Fibroblast of pulmonary artery (primary cell): ENCODE data around the gene BUD31.

Source experiments
- DNase-seq: peaks from one replicate; pipeline ENCODE4 v3.0.0-alpha.2; 2010; ENCODE audit warnings: low read depth
- H3K4me3 ChIP-seq: replicated peaks from 2 replicates; pipeline ENCODE4 v1.5.1; 2011; ENCODE audit warnings: low read depth, mild to moderate bottlenecking, control low read depth, low read length, moderate library complexity
- TF ChIP-seq, protein P1 (sequence below): IDR thresholded peaks from 2 replicates; pipeline ENCODE4 v1.5.1; 2011; ENCODE audit warnings: mild to moderate bottlenecking, control low read depth, low read length, inconsistent platforms; ENCODE audit errors: missing control alignments

The BUD31 gene

DNA sequence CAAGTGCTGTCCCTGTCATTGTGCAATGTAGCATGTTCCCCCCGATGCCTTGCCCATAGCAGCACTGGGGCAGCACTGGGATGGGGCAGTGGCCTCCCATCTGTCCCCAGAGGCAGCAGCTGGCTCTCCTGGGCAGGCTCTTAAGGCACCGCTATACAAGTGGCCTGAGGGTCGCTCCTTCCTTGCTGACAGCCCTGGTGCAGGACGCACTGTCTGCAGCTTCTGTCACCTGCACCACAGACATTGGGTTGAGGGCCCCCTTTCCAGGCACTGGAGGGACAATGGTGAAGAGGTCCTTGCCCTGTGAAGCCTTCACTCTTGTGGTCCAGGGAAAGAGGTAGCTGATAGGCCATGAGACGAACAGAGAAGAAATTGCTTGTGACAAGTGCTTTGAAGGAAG lies 40.6 kb downstream of the BUD31 start:
- no peak overlapping the region for H3K4me3 ChIP-seq
- TF ChIP-seq, protein P1, sequence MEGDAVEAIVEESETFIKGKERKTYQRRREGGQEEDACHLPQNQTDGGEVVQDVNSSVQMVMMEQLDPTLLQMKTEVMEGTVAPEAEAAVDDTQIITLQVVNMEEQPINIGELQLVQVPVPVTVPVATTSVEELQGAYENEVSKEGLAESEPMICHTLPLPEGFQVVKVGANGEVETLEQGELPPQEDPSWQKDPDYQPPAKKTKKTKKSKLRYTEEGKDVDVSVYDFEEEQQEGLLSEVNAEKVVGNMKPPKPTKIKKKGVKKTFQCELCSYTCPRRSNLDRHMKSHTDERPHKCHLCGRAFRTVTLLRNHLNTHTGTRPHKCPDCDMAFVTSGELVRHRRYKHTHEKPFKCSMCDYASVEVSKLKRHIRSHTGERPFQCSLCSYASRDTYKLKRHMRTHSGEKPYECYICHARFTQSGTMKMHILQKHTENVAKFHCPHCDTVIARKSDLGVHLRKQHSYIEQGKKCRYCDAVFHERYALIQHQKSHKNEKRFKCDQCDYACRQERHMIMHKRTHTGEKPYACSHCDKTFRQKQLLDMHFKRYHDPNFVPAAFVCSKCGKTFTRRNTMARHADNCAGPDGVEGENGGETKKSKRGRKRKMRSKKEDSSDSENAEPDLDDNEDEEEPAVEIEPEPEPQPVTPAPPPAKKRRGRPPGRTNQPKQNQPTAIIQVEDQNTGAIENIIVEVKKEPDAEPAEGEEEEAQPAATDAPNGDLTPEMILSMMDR = no peak
- DNase-seq = no peak

DNA sequence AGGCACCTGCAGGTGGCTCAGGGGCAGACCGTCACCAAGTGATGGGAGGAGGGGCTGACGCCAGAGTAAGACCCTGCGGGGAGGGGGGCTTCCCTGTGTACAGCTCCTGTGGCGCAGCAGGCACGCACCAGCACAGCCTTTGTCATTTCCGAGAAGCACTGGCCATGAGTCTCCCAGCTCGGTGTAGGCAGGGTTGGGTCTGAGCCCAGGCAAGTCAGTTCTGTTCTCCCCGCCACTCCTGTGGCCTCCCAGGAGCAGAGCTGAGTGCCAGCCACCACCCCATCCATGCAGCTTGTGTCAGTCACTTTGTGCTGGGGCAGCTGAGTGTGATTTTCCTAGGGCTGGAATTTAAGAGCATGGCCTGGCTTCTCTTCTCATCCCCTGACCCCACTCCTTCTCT lies 43.2 kb downstream of the BUD31 start:
- DNase-seq = no peak
- TF ChIP-seq, protein P1 = no peak
- no peak overlapping the region for H3K4me3 ChIP-seq

DNA sequence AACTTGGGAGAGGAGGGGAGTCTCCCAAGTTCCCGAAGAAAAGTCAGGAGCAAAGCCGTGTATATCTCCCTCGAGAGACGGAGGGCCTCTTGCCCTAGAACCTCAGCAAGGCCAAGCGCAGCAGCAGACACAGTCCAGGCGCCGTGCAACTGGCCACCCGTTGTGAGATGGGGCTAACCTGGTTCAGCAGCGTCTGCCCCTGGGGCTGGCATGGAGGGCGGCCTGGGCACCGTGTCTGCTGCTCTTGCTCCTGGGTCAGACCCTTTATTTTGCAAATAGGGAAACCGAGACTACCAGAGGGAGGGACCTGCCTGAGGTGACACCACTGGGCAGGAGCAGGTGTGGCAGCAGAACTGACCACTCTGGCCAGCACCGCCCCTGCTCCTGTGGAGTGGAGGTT lies 43.8 kb downstream of the BUD31 start:
- no peak overlapping the region for H3K4me3 ChIP-seq
- TF ChIP-seq, protein P1 = no peak

GRCh38 chr7:99453105-99453504 lies 44.3 kb downstream of the BUD31 start:
- TF ChIP-seq, protein P1 = no peak
- no peak overlapping the region for H3K4me3 ChIP-seq
- DNase-seq = no peak

More for the DNA sequence above, 43.8 kb downstream of the BUD31 start:
- no peak for DNase-seq

DNA sequence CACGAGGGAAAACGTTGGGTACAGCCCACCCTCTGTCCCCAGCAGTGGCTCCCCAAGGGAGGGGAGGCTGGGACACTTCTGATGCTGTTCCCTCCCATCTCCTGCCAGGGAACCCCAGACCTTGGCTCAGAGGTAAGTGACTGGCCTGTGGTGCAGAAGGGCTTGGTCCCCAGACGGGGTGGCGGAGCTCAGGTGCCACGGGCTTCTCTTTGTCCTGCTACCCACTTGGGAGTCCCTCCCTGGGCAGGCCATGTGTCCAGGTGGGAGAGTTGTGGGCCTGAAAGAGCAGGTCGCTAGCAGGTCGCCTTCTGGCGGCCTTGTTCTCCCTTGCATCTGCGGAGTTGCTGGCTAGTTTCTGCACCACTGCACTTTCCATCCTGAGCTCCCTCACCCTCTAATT lies 47.1 kb downstream of the BUD31 start:
- DNase-seq = no peak
- no peak overlapping the region for H3K4me3 ChIP-seq
- TF ChIP-seq, protein P1 = no peak

DNA sequence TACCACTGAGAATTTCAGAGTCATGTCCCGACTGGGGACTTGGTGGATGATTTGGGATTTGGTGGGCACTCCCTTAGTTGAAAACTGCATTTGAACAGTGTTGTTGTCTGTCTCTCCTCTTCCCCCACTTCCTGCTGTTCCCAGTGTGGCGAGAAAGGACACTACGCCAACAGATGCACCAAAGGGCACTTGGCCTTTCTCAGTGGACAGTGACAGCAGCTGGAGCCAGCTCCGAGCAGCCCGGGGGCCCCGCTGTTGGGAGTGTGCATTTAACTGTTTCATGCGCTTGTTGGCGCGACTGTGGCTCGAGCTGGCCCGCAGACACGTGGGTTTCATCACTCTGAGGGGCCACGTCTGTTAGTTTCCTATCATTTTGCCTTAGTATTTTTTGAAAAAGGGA lies 47.5 kb downstream of the BUD31 start:
- TF ChIP-seq, protein P1 = no peak
- no peak for DNase-seq
- H3K4me3 ChIP-seq = no peak overlapping the region

GRCh38 chr7:99457050-99457649 lies 48.4 kb downstream of the BUD31 start:
- TF ChIP-seq, protein P1 = no peak
- DNase-seq = no peak
- no peak overlapping the region for H3K4me3 ChIP-seq
